Coronary artery (tissue), 2 donors: ENCODE results near the gene EFCC1.
"Not testable (repeated sequence)": the region's sequence is repeated elsewhere in the genome, so short reads cannot be mapped to it uniquely, and the experiment has no call there.

Experiments
- DNase-seq: peaks from one replicate; pipeline ENCODE4 v3.0.0-alpha.2; 2017; ENCODE audit warnings: low spot score
- H3K27ac ChIP-seq, 2 donors: fragments of 200-600 bp; sonication (generic); one replicate each; pipeline ENCODE4 v1.5.1; 2016 to 2019
- H3K4me3 ChIP-seq: fragments of 200-600 bp; sonication (generic); 2 replicates; pipeline ENCODE4 v1.5.1; 2016; ENCODE audit warnings: mild to moderate bottlenecking, moderate library complexity
- TF ChIP-seq, protein P1 (sequence below): fragments of 200-600 bp; sonication (generic); IDR thresholded peaks from one replicate; pipeline ENCODE4 v1.5.1; 2019; ENCODE audit warnings: antibody characterized with exemption

EFCC1 gene

DNA sequence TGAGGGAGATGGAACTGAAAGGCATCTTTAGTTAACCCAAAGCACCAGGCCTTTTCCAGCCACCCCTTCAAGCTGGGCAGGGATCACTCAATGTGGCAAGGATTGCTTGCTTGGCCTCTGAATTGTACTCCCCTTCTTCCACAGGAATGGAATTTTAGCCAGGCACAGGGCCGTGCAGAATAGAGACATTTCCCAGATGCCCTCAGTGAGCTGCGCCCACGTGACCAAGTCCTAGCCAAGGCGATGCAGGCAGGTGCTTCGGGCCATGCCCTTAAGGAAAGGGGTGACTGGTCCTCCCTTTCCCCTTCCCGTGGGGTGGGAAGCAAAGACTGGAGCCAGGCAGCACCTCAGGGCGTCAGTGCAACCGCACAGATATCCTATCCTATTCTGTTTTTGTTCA, 77.4 kb downstream of the EFCC1 start:
- Histone ChIP-seq H3K27ac (no peak overlapping the region), H3K4me3 (no peak overlapping the region)
- no peak for DNase-seq
- TF ChIP-seq, protein P1, sequence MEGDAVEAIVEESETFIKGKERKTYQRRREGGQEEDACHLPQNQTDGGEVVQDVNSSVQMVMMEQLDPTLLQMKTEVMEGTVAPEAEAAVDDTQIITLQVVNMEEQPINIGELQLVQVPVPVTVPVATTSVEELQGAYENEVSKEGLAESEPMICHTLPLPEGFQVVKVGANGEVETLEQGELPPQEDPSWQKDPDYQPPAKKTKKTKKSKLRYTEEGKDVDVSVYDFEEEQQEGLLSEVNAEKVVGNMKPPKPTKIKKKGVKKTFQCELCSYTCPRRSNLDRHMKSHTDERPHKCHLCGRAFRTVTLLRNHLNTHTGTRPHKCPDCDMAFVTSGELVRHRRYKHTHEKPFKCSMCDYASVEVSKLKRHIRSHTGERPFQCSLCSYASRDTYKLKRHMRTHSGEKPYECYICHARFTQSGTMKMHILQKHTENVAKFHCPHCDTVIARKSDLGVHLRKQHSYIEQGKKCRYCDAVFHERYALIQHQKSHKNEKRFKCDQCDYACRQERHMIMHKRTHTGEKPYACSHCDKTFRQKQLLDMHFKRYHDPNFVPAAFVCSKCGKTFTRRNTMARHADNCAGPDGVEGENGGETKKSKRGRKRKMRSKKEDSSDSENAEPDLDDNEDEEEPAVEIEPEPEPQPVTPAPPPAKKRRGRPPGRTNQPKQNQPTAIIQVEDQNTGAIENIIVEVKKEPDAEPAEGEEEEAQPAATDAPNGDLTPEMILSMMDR, result no peak

DNA sequence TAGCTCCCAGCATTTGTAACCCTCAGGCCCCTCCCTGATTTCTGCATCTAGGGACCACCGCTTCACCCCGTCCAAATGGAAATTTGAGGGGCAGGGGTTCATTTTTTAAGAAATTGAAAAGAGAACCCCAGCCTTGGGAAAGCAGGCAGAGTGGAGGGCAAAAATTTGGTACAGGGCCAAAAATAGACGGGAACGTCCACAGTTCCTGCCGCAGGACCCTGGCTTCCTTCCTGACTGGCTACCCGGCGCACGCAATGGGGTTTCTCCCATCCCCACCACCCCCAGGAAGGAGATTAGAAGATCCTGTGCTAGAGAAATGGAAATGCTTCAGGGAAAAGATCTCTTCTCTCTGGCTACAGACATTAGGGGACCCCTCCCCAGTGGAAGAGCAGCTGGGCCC, 80.4 kb downstream of the EFCC1 start:
- no peak overlapping the region for H3K4me3 ChIP-seq
- TF ChIP-seq, protein P1, result no peak
- DNase-seq, result no peak
- no peak overlapping the region for H3K27ac ChIP-seq

DNA sequence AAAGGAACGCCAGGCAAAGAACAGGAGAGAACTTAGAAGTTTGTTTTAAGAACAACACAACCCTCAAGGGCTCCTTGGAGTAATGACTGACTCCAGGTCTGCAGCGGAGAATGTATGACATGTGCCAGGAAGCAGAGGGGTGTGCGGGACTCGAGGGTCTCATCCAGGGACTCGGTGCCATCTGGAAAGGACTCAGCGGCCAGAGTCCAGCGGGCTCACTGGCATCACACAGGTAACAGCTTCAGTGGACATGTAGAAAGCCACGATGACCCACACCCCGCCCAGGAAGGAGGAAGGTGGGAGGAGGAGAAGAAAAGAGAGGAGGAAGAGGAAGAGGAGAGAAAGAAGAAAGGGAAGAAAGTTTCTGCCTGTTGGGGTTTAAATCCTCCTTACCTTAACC, 80.9 kb downstream of the EFCC1 start:
- TF ChIP-seq, protein P1, result no peak
- Histone ChIP-seq H3K27ac (no peak overlapping the region), H3K4me3 (no peak overlapping the region)
- DNase-seq, result no peak

DNA sequence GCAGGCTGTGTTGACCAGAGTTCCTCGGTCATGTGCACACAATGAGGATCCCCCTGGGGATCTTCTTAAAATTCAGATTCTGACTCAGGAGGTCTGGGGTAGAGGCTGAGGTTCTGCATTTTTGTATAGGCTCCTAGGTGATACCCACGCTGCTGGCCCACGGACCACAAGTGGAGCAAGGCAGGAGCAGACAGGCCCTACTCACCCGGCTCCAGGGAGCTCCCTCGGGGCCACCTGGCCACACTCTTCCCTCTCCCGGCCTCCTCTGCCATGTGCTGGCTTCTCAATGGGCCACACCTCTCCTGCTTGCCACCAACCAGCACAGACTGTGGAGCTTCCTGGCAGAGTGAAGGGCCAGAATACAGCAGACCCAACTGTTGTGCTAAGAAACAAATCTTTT, 83.4 kb downstream of the EFCC1 start:
- Histone ChIP-seq H3K27ac (no peak overlapping the region), H3K4me3 (no peak overlapping the region)
- DNase-seq, result no peak
- TF ChIP-seq, protein P1, result no peak

DNA sequence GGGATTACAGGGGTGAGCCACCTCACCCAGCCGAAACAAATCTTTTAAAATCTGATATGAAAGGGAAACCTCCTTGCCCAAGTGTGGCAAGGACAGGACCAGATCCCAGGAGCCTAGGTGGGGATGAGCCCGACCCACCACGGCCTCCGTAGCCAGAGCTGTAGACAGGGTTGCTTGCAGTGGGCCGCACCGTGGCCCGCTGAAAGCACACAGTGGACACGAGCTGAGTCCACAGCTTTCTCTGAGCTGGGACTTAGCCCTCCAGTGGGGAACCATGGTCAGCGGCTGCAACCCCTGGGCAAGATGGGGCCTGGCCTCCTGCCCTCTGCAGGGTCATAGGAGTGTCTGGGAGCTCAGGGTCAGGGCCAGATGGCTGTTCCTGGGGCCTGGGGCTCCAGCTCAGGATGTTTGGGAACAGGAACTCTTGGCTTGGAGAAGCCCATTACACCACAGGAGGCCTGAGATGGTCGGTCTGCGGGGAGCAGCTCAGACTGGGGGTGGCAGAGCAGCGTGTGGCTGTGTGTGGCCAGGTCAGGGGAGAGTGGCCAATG, 84.1 kb downstream of the EFCC1 start:
- Histone ChIP-seq H3K4me3 (no peak overlapping the region), H3K27ac (peak overlapping the region in 1 of 2 donors; percentile 96)
- TF ChIP-seq, protein P1, result no peak
- no peak for DNase-seq

DNA sequence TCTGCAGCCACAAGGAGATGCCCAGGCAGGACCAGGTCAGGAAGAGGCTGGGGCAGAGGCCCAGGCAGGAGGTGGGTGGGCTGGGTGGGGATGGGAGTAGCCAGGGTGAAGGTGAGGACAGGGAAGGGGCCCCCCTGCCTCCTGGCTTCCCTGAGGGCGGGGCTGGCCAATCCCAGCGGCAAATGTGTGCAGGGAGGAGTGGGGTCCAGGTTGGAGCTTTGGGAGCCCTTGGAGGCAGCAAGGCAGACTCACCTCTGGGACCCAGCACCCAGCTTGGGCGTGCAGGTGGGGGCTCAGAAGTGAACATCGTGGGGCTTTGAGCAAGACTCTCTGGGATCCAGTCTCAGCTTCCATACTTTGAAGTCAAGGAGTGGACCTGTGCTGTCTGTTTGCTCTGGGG, 84.7 kb downstream of the EFCC1 start:
- Histone ChIP-seq H3K4me3 (no peak overlapping the region), H3K27ac (peak overlapping the region in 1 of 2 donors; percentile 96)
- no peak for DNase-seq
- TF ChIP-seq, protein P1, result no peak

DNA sequence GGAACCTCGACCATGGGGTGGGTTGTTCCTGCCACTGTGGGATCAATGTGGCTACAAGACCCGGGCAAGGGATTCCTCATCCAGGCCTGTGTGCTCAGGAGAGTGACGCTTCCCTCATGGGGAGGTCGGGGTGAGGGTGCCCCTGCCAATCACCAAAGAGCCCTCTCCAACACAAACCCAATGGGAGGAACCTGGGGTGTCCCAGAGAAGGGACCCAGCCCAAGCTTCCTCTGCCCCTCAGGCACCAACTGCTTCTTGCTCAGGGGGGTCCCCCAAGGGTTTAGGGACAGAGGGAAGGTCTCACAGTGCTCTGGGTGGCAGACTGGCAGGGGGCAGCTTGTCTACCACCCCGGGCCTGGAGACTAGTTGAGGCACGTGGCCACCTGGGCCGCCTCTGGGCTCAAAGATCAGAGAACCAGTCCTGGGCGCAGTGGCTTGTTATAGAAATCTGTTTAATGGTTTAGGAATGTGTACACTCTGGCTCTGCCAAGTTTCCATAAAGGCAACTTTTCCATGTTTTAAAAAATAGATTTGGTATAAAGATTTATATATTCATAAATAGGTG, 86.1 kb downstream of the EFCC1 start:
- peak overlapping the region; percentile 68 to 96 for H3K27ac ChIP-seq
- peak; percentile 85 for DNase-seq
- TF ChIP-seq, protein P1, result no peak
- H3K4me3 ChIP-seq, result peak overlapping the region; percentile 31

DNA sequence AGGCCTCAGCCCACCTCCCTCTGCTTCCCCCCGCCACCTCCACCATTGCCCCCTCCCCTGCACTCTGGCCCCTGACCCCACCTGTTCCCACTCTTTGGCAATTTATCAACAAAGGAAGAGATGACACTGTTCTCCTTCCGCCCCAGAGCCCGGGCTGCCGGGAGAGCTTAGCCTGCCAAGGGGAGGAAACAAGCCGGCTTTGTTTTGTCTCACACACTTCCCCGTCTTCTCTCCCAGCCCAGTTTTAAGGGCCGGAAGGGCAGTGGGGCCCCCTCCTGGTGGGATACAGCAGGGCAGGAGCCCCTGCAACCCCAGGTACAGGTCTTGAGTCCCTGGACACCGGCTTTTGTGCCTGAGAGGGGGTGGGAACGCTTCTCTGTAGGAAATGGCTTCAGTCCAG, 86.8 kb downstream of the EFCC1 start:
- peak overlapping the region in 1 of 2 donors; percentile 78 for H3K27ac ChIP-seq
- DNase-seq, result not testable (repeated sequence)
- H3K4me3 ChIP-seq, result peak overlapping the region; percentile 44

DNA sequence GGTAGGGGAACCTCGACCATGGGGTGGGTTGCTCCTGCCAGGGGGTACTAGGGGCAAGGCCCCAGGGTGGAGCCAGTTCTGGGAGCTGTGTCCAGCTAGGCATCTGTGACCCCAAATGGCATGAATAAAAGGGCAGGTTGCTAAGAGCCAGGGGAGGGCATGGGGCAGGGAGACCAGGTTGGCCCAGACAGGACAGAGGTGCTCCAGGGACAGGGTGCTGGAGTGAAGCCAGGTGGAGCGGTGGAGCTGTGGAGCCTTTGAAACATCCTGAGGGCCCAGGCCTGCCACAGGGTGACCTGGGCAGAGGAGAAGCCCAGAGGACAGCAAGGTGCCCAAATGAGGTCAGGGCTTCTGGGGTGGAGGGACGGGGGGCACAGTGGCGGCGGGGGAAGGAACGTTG, 87.2 kb downstream of the EFCC1 start:
- H3K4me3 ChIP-seq, DNase-seq: not testable (repeated sequence)

More for the DNA sequence above, 87.2 kb downstream of the EFCC1 start:
- H3K27ac ChIP-seq, result not testable (repeated sequence)
